Stimulated activated CD4-positive, alpha-beta T cell treated with anti-CD3 and anti-CD28 coated beads, TNF-alpha, amount 100 ng/mL, for 48 hours (primary cell): ENCODE measurements around the gene BHLHA9.

Experiments
- DNase-seq, 3 donors: peaks; one replicate each; pipeline ENCODE4 v3.0.0-alpha.2; 2020; ENCODE audit warnings: low read depth in 3 of 3

Gene BHLHA9

GRCh38 chr17:1255041-1255440 is 15.2 kb upstream of the BHLHA9 start:
- DNase-seq: no peak

GRCh38 chr17:1256699-1257098 is 13.5 kb upstream of the BHLHA9 start:
- DNase-seq: no peak

- no peak for DNase-seq
Observed at GRCh38 chr17:1260086-1260769, 10.0 kb upstream of the BHLHA9 start.

GRCh38 chr17:1260770-1261161 is 9.5 kb upstream of the BHLHA9 start:
- no peak for DNase-seq

- DNase-seq: no peak
Observed at GRCh38 chr17:1264196-1264595, 6.0 kb upstream of the BHLHA9 start.

- DNase-seq: no peak
Observed at GRCh38 chr17:1267471-1267943, 2.7 kb upstream of the BHLHA9 start.

GRCh38 chr17:1271030-1271423 is 783 bp downstream of the BHLHA9 start:
- no peak for DNase-seq

- DNase-seq: no peak
Observed at GRCh38 chr17:1271441-1271840, 1.2 kb downstream of the BHLHA9 start.

- DNase-seq: no peak
Observed at GRCh38 chr17:1272701-1273100, 2.5 kb downstream of the BHLHA9 start.

GRCh38 chr17:1273492-1274244 is 3.4 kb downstream of the BHLHA9 start:
- no peak for DNase-seq

- DNase-seq: no peak
Observed at GRCh38 chr17:1274245-1274608, 4.0 kb downstream of the BHLHA9 start.

- DNase-seq: no peak
Observed at GRCh38 chr17:1275205-1275961, 5.1 kb downstream of the BHLHA9 start.

GRCh38 chr17:1275962-1276736 is 5.9 kb downstream of the BHLHA9 start:
- DNase-seq: peak in 2 of 3 donors; percentile 40 to 68

GRCh38 chr17:1280652-1281051 is 10.4 kb downstream of the BHLHA9 start:
- no peak for DNase-seq

GRCh38 chr17:1286379-1287106 is 16.3 kb downstream of the BHLHA9 start:
- no peak for DNase-seq

GRCh38 chr17:1289695-1290094 is 19.5 kb downstream of the BHLHA9 start:
- no peak for DNase-seq

- no peak for DNase-seq
Observed at GRCh38 chr17:1290676-1291075, 20.4 kb downstream of the BHLHA9 start.

GRCh38 chr17:1294157-1294717 is 24.0 kb downstream of the BHLHA9 start:
- DNase-seq: peak in 2 of 3 donors; percentile 34 to 35

GRCh38 chr17:1298606-1299005 is 28.4 kb downstream of the BHLHA9 start:
- no peak for DNase-seq

GRCh38 chr17:1299552-1300370 is 29.5 kb downstream of the BHLHA9 start:
- no peak for DNase-seq
